SH-SY5Y (cell line): ENCODE results near the gene EHHADH.

Source experiments
- GATA2 ChIP-seq: IDR thresholded peaks from 2 replicates; pipeline ENCODE4 v1.6.1; 2011; ENCODE audit warnings: mild to moderate bottlenecking, low read depth, low read length
- GATA3 ChIP-seq: IDR thresholded peaks from 2 replicates; pipeline ENCODE4 v1.6.1; 2011; ENCODE audit warnings: low read depth, mild to moderate bottlenecking, low read length, moderate library complexity

EHHADH gene

DNA sequence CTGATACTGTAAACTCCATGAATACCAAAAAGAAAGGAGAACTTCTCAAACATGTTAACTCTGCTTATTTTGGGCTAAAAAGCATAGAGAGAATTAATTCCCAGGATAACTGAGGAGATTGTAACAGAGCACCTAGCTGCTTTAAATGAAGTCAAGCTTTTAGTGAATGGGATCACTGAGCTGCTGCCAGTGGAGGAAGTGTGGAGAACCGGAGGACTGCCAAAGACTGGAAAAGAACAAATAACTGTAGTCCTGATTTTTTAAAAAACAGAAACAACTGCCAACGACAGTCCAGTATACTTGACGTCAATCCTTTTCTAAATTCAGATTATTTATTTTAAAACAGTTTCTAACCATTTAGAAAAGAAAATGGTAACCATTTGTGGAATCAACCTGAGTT is 104.3 kb downstream of the EHHADH start:
- no peak for TF ChIP-seq GATA2
- TF ChIP-seq GATA3, result no peak

DNA sequence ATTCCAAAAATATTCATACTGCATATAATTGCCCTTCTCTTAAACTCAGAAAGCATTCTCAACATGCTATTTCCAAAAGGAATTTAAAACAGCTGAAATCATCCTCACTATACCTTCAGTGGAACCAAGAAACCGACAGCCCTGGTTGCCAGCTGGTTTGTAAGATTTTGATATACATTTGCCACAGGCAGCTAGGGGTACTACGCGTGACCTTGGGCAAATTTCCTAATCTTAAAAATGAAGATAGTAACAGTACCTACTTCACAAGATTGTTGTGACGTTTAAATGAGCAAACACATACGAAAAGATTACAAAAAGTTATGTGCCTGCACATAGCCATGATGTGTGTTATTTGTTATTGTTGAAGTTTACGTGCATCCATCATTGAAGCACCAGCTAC is 108.3 kb downstream of the EHHADH start:
- TF ChIP-seq GATA2 (no peak), GATA3 (no peak)

DNA sequence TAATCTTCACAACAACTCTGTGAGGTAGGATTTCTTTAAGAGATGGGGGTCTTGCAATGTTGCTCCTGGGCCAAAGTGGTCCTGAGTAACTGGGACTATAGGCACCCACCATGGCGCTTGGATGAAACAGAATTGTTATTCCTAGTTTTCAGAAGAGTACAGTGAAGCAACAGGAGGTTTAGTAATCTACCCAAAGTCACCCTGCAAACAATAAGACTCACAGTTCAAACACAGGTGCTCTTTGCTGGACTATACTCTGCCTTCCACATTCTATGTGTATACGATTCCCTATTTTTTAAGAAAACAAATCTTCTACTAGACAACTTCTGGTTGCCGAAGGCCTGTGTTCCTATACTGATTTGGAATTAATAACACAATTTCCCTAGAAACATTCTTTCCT is 109.1 kb downstream of the EHHADH start:
- TF ChIP-seq GATA2 (no peak), GATA3 (no peak)
